ENCODE results near the gene DPP6. TPM values are rescaled to one million over a fixed set of nuclear protein-coding genes. Genes with fewer than 3 reads are reported as not detected.

DPP6 gene
- total and polyA plus RNA-seq, 2 experiments from 2014 or later = 0.20 to 0.44 TPM

- H3K4me2 ChIP-seq = no peak overlapping the region
- TF ChIP-seq EZH2phosphoT487 (IDR thresholded peaks at IDR 0.05; ENCODE audit: low read depth, severe bottlenecking, unreplicated experiment) (no peak), CTCF (IDR thresholded peaks at IDR 0.05; ENCODE audit: poor library complexity) (no peak), EZH2 (IDR thresholded peaks at IDR 0.05; ENCODE audit: borderline replicate concordance) (no peak)
- H3K27ac ChIP-seq = no peak overlapping the region
- no peak for DNase-seq (ENCODE audit: low spot score)
- no peaks in the 10 kb centered on the region for H4K20me1 ChIP-seq (ENCODE audit: insufficient read depth, poor library complexity, severe bottlenecking)
- H3K4me3 ChIP-seq = no peak overlapping the region
- 89% methylated on average over 5 of the region's 5 CpGs for WGBS (ENCODE audit: low lambda C conversion rate, missing lambda C conversion rate)
- no peaks in the 10 kb centered on the region for H3K27me3 ChIP-seq
- H3K9me2 ChIP-seq (replicated peaks; ENCODE audit: insufficient read depth) = no peaks in the 10 kb centered on the region
- no peak overlapping the region for H2AFZ ChIP-seq
- H3K4me1 ChIP-seq (ENCODE audit: insufficient read depth) = no peaks in the 10 kb centered on the region
- H3K9me3 ChIP-seq (ENCODE audit: low read depth) = no peaks in the 10 kb centered on the region
- no peaks in the 10 kb centered on the region for H3K79me2 ChIP-seq
- no peaks in the 10 kb centered on the region for H3K36me3 ChIP-seq (replicated peaks; ENCODE audit: insufficient read depth, low read depth)
Measured at GRCh38 chr7:154627646-154628290, 575.6 kb downstream of the DPP6 start.

GRCh38 chr7:154628556-154628955 lies 576.4 kb downstream of the DPP6 start:
- H3K36me3 ChIP-seq (replicated peaks; ENCODE audit: insufficient read depth, low read depth) = no peaks in the 10 kb centered on the region
- no peak overlapping the region for H3K4me3 ChIP-seq
- no peaks in the 10 kb centered on the region for H3K4me1 ChIP-seq (ENCODE audit: insufficient read depth)
- no peaks in the 10 kb centered on the region for H4K20me1 ChIP-seq (ENCODE audit: insufficient read depth, poor library complexity, severe bottlenecking)
- WGBS (ENCODE audit: low lambda C conversion rate, missing lambda C conversion rate) = 72% methylated on average over 7 of the region's 7 CpGs
- H3K4me2 ChIP-seq = no peak overlapping the region
- no peaks in the 10 kb centered on the region for H3K79me2 ChIP-seq
- H2AFZ ChIP-seq = no peak overlapping the region
- no peaks in the 10 kb centered on the region for H3K9me2 ChIP-seq (replicated peaks; ENCODE audit: insufficient read depth)
- H3K27me3 ChIP-seq = no peaks in the 10 kb centered on the region
- TF ChIP-seq EZH2phosphoT487 (IDR thresholded peaks at IDR 0.05; ENCODE audit: low read depth, severe bottlenecking, unreplicated experiment) = no peak
- DNase-seq (ENCODE audit: low spot score) = no peak
- H3K9me3 ChIP-seq (ENCODE audit: low read depth) = no peaks in the 10 kb centered on the region
- H3K27ac ChIP-seq = no peak overlapping the region

GRCh38 chr7:154631162-154631561 lies 579.0 kb downstream of the DPP6 start:
- Histone ChIP-seq H3K9me3 (ENCODE audit: low read depth) (no peaks in the 10 kb centered on the region), H3K4me1 (ENCODE audit: insufficient read depth) (no peaks in the 10 kb centered on the region), H3K27me3 (no peaks in the 10 kb centered on the region), H3K36me3 (replicated peaks; ENCODE audit: insufficient read depth, low read depth) (no peaks in the 10 kb centered on the region), H3K4me2 (no peak overlapping the region), H3K4me3 (no peak overlapping the region), H4K20me1 (ENCODE audit: insufficient read depth, poor library complexity, severe bottlenecking) (no peaks in the 10 kb centered on the region), H3K79me2 (no peaks in the 10 kb centered on the region), H3K9me2 (replicated peaks; ENCODE audit: insufficient read depth) (no peaks in the 10 kb centered on the region), H2AFZ (no peak overlapping the region), H3K27ac (no peak overlapping the region)
- no peak for DNase-seq (ENCODE audit: low spot score)
- no peak for TF ChIP-seq EZH2 (IDR thresholded peaks at IDR 0.05; ENCODE audit: borderline replicate concordance)
- no peak for TF ChIP-seq EZH2phosphoT487 (IDR thresholded peaks at IDR 0.05; ENCODE audit: low read depth, severe bottlenecking, unreplicated experiment)
- no peak for TF ChIP-seq CTCF (IDR thresholded peaks at IDR 0.05; ENCODE audit: poor library complexity)
- WGBS (ENCODE audit: low lambda C conversion rate, missing lambda C conversion rate) = 81% methylated on average over 4 of the region's 4 CpGs

GRCh38 chr7:154633641-154634040 lies 581.4 kb downstream of the DPP6 start:
- DNase-seq (ENCODE audit: low spot score) = no peak
- WGBS (ENCODE audit: low lambda C conversion rate, missing lambda C conversion rate) = 61% methylated on average over 3 of the region's 3 CpGs
- no peak for TF ChIP-seq EZH2 (IDR thresholded peaks at IDR 0.05; ENCODE audit: borderline replicate concordance)
- no peak for TF ChIP-seq EZH2phosphoT487 (IDR thresholded peaks at IDR 0.05; ENCODE audit: low read depth, severe bottlenecking, unreplicated experiment)
- TF ChIP-seq CTCF (IDR thresholded peaks at IDR 0.05; ENCODE audit: poor library complexity) = no peak
- no peak overlapping the region for H2AFZ ChIP-seq
- H4K20me1 ChIP-seq (ENCODE audit: insufficient read depth, poor library complexity, severe bottlenecking) = no peaks in the 10 kb centered on the region
- H3K4me1 ChIP-seq (ENCODE audit: insufficient read depth) = no peaks in the 10 kb centered on the region
- H3K27ac ChIP-seq = no peak overlapping the region
- H3K27me3 ChIP-seq = no peaks in the 10 kb centered on the region
- no peak overlapping the region for H3K4me2 ChIP-seq
- H3K4me3 ChIP-seq = no peak overlapping the region
- H3K79me2 ChIP-seq = no peaks in the 10 kb centered on the region
- no peaks in the 10 kb centered on the region for H3K36me3 ChIP-seq (replicated peaks; ENCODE audit: insufficient read depth, low read depth)
- H3K9me3 ChIP-seq (ENCODE audit: low read depth) = no peaks in the 10 kb centered on the region
- H3K9me2 ChIP-seq (replicated peaks; ENCODE audit: insufficient read depth) = no peaks in the 10 kb centered on the region
